Loucy (cell line): ENCODE results near the gene MKRN2.

Source experiments
- EZH2phosphoT487 ChIP-seq: fragments of 200-600 bp; IDR thresholded peaks from 2 replicates; pipeline ENCODE4 v1.6.1; 2018; ENCODE audit warnings: antibody characterized with exemption, mild to moderate bottlenecking, moderate library complexity, borderline replicate concordance
- TF ChIP-seq, protein P1 (sequence below): fragments of 200-600 bp; sonication (generic); conservative IDR thresholded peaks from 2 replicates; pipeline ENCODE4 v1.5.1; 2014; ENCODE audit warnings: mild to moderate bottlenecking, antibody characterized with exemption, low read length

DNA sequence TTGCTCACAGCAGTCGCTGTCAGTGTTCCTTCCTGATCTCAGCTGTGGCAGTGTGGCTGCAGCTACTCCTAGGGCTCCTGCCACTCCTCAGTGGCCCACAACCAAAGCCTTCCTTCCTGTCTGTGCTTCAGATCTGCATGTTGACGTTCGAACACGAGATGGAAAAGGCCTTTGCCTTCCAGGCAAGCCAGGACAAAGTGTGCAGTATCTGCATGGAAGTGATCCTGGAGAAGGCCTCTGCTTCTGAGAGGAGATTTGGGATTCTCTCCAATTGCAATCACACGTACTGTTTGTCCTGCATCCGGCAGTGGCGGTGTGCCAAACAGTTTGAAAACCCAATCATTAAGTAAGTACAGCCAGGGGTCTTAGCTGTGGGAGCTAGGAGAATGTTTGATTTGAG lies 17.8 kb downstream of the MKRN2 start:
- TF ChIP-seq, protein P1, sequence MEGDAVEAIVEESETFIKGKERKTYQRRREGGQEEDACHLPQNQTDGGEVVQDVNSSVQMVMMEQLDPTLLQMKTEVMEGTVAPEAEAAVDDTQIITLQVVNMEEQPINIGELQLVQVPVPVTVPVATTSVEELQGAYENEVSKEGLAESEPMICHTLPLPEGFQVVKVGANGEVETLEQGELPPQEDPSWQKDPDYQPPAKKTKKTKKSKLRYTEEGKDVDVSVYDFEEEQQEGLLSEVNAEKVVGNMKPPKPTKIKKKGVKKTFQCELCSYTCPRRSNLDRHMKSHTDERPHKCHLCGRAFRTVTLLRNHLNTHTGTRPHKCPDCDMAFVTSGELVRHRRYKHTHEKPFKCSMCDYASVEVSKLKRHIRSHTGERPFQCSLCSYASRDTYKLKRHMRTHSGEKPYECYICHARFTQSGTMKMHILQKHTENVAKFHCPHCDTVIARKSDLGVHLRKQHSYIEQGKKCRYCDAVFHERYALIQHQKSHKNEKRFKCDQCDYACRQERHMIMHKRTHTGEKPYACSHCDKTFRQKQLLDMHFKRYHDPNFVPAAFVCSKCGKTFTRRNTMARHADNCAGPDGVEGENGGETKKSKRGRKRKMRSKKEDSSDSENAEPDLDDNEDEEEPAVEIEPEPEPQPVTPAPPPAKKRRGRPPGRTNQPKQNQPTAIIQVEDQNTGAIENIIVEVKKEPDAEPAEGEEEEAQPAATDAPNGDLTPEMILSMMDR, result no peak
- no peak for TF ChIP-seq EZH2phosphoT487
